Neural progenitor cell (in vitro differentiated cells): Measurements from ENCODE around the gene ZNF57. TPM values are rescaled to one million over a fixed set of nuclear protein-coding genes. Genes with fewer than 3 reads are reported as not detected.
"Not testable (repeated sequence)": the region's sequence is repeated elsewhere in the genome, so short reads cannot be mapped to it uniquely, and the experiment has no call there.

Experiments
- DNase-seq: peaks from one replicate; pipeline ENCODE4 v3.0.0-alpha.2; 2016; ENCODE audit warnings: low spot score
- H2AFZ ChIP-seq: fragments of 200-600 bp; sonication (generic); replicated peaks from 2 replicates; pipeline ENCODE4 v1.6.1; 2016; ENCODE audit warnings: antibody characterized with exemption
- H3F3A ChIP-seq: fragments of 200-600 bp; sonication (generic); 2 replicates; pipeline ENCODE4 v1.6.1; 2016; ENCODE audit warnings: antibody characterized with exemption, low read depth
- H3K27ac ChIP-seq: fragments of 200-600 bp; sonication (generic); 2 replicates; pipeline ENCODE4 v1.5.1; 2016; ENCODE audit warnings: mild to moderate bottlenecking
- H3K27me3 ChIP-seq: fragments of 200-600 bp; sonication (generic); 2 replicates; pipeline ENCODE4 v1.6.1; 2016; ENCODE audit warnings: mild to moderate bottlenecking, moderate library complexity
- H3K36me3 ChIP-seq: fragments of 200-600 bp; sonication (generic); 2 replicates; pipeline ENCODE4 v1.5.1; 2016
- H3K4me1 ChIP-seq: fragments of 200-600 bp; sonication (generic); 2 replicates; pipeline ENCODE4 v1.6.1; 2016; ENCODE audit warnings: mixed run types
- H3K4me2 ChIP-seq: fragments of 200-600 bp; sonication (generic); 2 replicates; pipeline ENCODE4 v1.6.1; 2016
- H3K4me3 ChIP-seq: fragments of 200-600 bp; sonication (generic); 2 replicates; pipeline ENCODE4 v1.5.1; 2016
- H3K79me2 ChIP-seq: fragments of 200-600 bp; sonication (generic); 2 replicates; pipeline ENCODE4 v1.6.1; 2016; ENCODE audit warnings: low read depth
- H3K9ac ChIP-seq: fragments of 200-600 bp; sonication (generic); 2 replicates; pipeline ENCODE4 v1.6.1; 2016
- H3K9me3 ChIP-seq: fragments of 200-600 bp; sonication (generic); 2 replicates; pipeline ENCODE4 v1.5.1; 2016; ENCODE audit warnings: low read depth
- H4K20me1 ChIP-seq: fragments of 200-600 bp; sonication (generic); 2 replicates; pipeline ENCODE4 v1.6.1; 2016; ENCODE audit warnings: low read depth
- H3K27ac Mint-ChIP-seq: 3 replicates; pipeline ENCODE4 v1.8.0; 2021; ENCODE audit warnings: mixed read lengths
- H3K27me3 Mint-ChIP-seq: 2 replicates; pipeline ENCODE4 v1.8.0; 2022; ENCODE audit warnings: low read depth, mild to moderate bottlenecking, inconsistent platforms, moderate library complexity, mixed read lengths; ENCODE audit not compliant: insufficient read depth
- H3K36me3 Mint-ChIP-seq: 3 replicates; pipeline ENCODE4 v1.8.0; 2021; ENCODE audit warnings: mixed read lengths
- H3K4me1 Mint-ChIP-seq: 3 replicates; pipeline ENCODE4 v1.8.0; 2021; ENCODE audit warnings: mixed read lengths
- H3K4me3 Mint-ChIP-seq: 3 replicates; pipeline ENCODE4 v1.8.0; 2021; ENCODE audit warnings: mild to moderate bottlenecking, moderate library complexity, mixed read lengths
- H3K9me3 Mint-ChIP-seq: 3 replicates; pipeline ENCODE4 v1.8.0; 2020; ENCODE audit warnings: mixed read lengths
- CTCF ChIP-seq: fragments of 200-600 bp; sonication (generic); IDR thresholded peaks from 2 replicates; pipeline ENCODE4 v1.5.1; 2017; ENCODE audit warnings: antibody characterized with exemption, mild to moderate bottlenecking
- EZH2 ChIP-seq: fragments of 200-600 bp; sonication (generic); IDR thresholded peaks from 2 replicates; pipeline ENCODE4 v1.6.1; 2017; ENCODE audit warnings: antibody characterized with exemption, mild to moderate bottlenecking, moderate library complexity
- EZH2phosphoT487 ChIP-seq: fragments of 200-600 bp; sonication (generic); IDR thresholded peaks from 2 replicates; pipeline ENCODE4 v1.6.1; 2017; ENCODE audit warnings: antibody characterized with exemption
- total RNA-seq: library from RNA; depleted of rRNA; stranded (reverse); fragments of >200 nt; gene quantifications from 2 replicates; pipeline ENCODE4 v1.2.3, GENCODE V29; 2015; ENCODE audit warnings: low replicate concordance

ZNF57 gene
- total RNA-seq, 1 donor from 2014 or later, result 5.6 TPM

GRCh38 chr19:2902590-2903218, 2.0 kb downstream of the ZNF57 start:
- Histone ChIP-seq H3K27me3 (no peaks in the 10 kb centered on the region), H3K79me2 (peaks cover 38% of the 10 kb centered on the region), H3K4me3 (no peak overlapping the region), H3K4me2 (no peak overlapping the region), H3K27ac (no peak overlapping the region), H3K36me3 (no peaks in the 10 kb centered on the region), H4K20me1 (no peaks in the 10 kb centered on the region), H3K9me3 (no peaks in the 10 kb centered on the region), H3K4me1 (no peaks in the 10 kb centered on the region), H3K9ac (no peak overlapping the region), H2AFZ (no peak overlapping the region), H3F3A (no peaks in the 10 kb centered on the region)
- peaks cover 9% of the 10 kb centered on the region for H3K9me3 Mint-ChIP-seq
- no peak for DNase-seq
- TF ChIP-seq EZH2phosphoT487 (no peak), EZH2 (no peak), CTCF (no peak)
- peaks cover 8% of the 10 kb centered on the region for H3K36me3 Mint-ChIP-seq
- peaks cover 6% of the 10 kb centered on the region for H3K27me3 Mint-ChIP-seq
- no peak overlapping the region for H3K27ac Mint-ChIP-seq
- H3K4me1 Mint-ChIP-seq, result peaks cover 11% of the 10 kb centered on the region
- H3K4me3 Mint-ChIP-seq, result no peak overlapping the region

GRCh38 chr19:2903326-2903725, 2.6 kb downstream of the ZNF57 start:
- peaks cover 11% of the 10 kb centered on the region for H3K9me3 Mint-ChIP-seq
- H3K4me1 Mint-ChIP-seq, result peaks cover 11% of the 10 kb centered on the region
- not testable (repeated sequence) for H3K27ac ChIP-seq, H3K4me3 Mint-ChIP-seq, H3K4me3 ChIP-seq, H3K4me1 ChIP-seq, H3K9me3 ChIP-seq, DNase-seq, H3K4me2 ChIP-seq, H3K36me3 ChIP-seq, H3K27me3 Mint-ChIP-seq, H4K20me1 ChIP-seq, H3K9ac ChIP-seq, H3K27ac Mint-ChIP-seq, H3K36me3 Mint-ChIP-seq, H2AFZ ChIP-seq, H3K27me3 ChIP-seq, H3F3A ChIP-seq
- H3K79me2 ChIP-seq, result peaks cover 45% of the 10 kb centered on the region

- H3K4me2 ChIP-seq, result no peak overlapping the region
- DNase-seq, result no peak
- H3K27me3 ChIP-seq, result no peaks in the 10 kb centered on the region
- H3K27ac Mint-ChIP-seq, result no peak overlapping the region
- no peaks in the 10 kb centered on the region for H3K36me3 ChIP-seq
- no peak overlapping the region for H2AFZ ChIP-seq
- no peak overlapping the region for H3K9ac ChIP-seq
- H3F3A ChIP-seq, result no peaks in the 10 kb centered on the region
- no peaks in the 10 kb centered on the region for H3K9me3 ChIP-seq
- H3K4me3 Mint-ChIP-seq, result peak overlapping the region; percentile 51
- peaks cover 11% of the 10 kb centered on the region for H3K4me1 Mint-ChIP-seq
- peaks cover 18% of the 10 kb centered on the region for H3K9me3 Mint-ChIP-seq
- TF ChIP-seq EZH2phosphoT487, result no peak
- no peak for TF ChIP-seq EZH2
- no peak for TF ChIP-seq CTCF
- H3K27ac ChIP-seq, result no peak overlapping the region
- H3K4me3 ChIP-seq, result no peak overlapping the region
- peaks cover 4% of the 10 kb centered on the region for H3K27me3 Mint-ChIP-seq
- no peaks in the 10 kb centered on the region for H3K4me1 ChIP-seq
- H3K36me3 Mint-ChIP-seq, result peaks cover 15% of the 10 kb centered on the region
- H3K79me2 ChIP-seq, result peaks cover 51% of the 10 kb centered on the region
- no peaks in the 10 kb centered on the region for H4K20me1 ChIP-seq
These were observed 5.3 kb downstream of the ZNF57 start for GRCh38 chr19:2905918-2906519.

GRCh38 chr19:2906631-2907195, 6.0 kb downstream of the ZNF57 start:
- no peaks in the 10 kb centered on the region for H4K20me1 ChIP-seq
- H3K27ac Mint-ChIP-seq, result no peak overlapping the region
- H3K27ac ChIP-seq, result no peak overlapping the region
- DNase-seq, result no peak
- H3K9me3 Mint-ChIP-seq, result peaks cover 22% of the 10 kb centered on the region
- peaks cover 8% of the 10 kb centered on the region for H3K4me1 Mint-ChIP-seq
- H3K79me2 ChIP-seq, result peaks cover 50% of the 10 kb centered on the region
- H3K27me3 ChIP-seq, result no peaks in the 10 kb centered on the region
- no peak overlapping the region for H3K4me3 ChIP-seq
- no peaks in the 10 kb centered on the region for H3K9me3 ChIP-seq
- no peaks in the 10 kb centered on the region for H3K4me1 ChIP-seq
- no peaks in the 10 kb centered on the region for H3K36me3 ChIP-seq
- H3K4me3 Mint-ChIP-seq, result no peak overlapping the region
- no peak overlapping the region for H3K4me2 ChIP-seq
- peaks cover 18% of the 10 kb centered on the region for H3K36me3 Mint-ChIP-seq
- no peaks in the 10 kb centered on the region for H3F3A ChIP-seq
- H3K27me3 Mint-ChIP-seq, result peaks cover 4% of the 10 kb centered on the region
- no peak overlapping the region for H2AFZ ChIP-seq
- H3K9ac ChIP-seq, result no peak overlapping the region
- no peak for TF ChIP-seq EZH2
- no peak for TF ChIP-seq CTCF
- no peak for TF ChIP-seq EZH2phosphoT487
